ENCODE data around the gene MTPN. TPM values are rescaled to one million over a fixed set of nuclear protein-coding genes. Genes with fewer than 3 reads are reported as not detected.

Gene MTPN
- total and polyA plus RNA-seq, 12 donors = 16.7 to 116 (median 86.9) TPM

DNA sequence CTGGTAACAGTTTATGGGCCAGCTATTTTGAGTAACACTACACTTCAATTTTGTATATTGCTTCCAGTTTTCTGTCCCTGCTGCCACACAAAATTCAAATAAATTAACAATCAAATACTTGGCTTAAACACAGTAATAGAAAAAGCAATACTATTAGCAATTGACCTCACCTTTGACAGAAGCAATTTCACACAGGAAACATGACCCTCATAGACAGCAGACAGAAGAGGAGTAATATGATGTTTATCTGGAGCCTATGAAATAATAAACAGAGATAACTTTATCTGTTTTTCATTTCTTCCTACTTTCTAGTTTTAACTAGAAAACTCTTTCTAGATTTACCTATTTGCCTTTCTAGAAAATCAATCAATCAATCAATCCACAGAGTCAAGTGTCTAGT lies 26.7 kb downstream of the MTPN start:
- Histone ChIP-seq H3K27ac (no peak overlapping the region), H3K9me3 (replicated peaks in 1 of 3) (no peaks in the 10 kb centered on the region), H3K4me1 (replicated peaks in 1 of 2) (no peaks in the 10 kb centered on the region), H3K4me3 (no peak overlapping the region), H3K27me3 (no peaks in the 10 kb centered on the region), H3K36me3 (replicated peaks in 1 of 2) (peaks cover 7 to 19% of the 10 kb centered on the region in 2 donors)
- TF ChIP-seq, protein P1, sequence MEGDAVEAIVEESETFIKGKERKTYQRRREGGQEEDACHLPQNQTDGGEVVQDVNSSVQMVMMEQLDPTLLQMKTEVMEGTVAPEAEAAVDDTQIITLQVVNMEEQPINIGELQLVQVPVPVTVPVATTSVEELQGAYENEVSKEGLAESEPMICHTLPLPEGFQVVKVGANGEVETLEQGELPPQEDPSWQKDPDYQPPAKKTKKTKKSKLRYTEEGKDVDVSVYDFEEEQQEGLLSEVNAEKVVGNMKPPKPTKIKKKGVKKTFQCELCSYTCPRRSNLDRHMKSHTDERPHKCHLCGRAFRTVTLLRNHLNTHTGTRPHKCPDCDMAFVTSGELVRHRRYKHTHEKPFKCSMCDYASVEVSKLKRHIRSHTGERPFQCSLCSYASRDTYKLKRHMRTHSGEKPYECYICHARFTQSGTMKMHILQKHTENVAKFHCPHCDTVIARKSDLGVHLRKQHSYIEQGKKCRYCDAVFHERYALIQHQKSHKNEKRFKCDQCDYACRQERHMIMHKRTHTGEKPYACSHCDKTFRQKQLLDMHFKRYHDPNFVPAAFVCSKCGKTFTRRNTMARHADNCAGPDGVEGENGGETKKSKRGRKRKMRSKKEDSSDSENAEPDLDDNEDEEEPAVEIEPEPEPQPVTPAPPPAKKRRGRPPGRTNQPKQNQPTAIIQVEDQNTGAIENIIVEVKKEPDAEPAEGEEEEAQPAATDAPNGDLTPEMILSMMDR (IDR thresholded peaks at IDR 0.05) = no peak
- no peak for TF ChIP-seq POLR2A (IDR thresholded peaks at IDR 0.05)
- no peak for DNase-seq
- intact Hi-C loops (cut with DNase I) = no loop called here

DNA sequence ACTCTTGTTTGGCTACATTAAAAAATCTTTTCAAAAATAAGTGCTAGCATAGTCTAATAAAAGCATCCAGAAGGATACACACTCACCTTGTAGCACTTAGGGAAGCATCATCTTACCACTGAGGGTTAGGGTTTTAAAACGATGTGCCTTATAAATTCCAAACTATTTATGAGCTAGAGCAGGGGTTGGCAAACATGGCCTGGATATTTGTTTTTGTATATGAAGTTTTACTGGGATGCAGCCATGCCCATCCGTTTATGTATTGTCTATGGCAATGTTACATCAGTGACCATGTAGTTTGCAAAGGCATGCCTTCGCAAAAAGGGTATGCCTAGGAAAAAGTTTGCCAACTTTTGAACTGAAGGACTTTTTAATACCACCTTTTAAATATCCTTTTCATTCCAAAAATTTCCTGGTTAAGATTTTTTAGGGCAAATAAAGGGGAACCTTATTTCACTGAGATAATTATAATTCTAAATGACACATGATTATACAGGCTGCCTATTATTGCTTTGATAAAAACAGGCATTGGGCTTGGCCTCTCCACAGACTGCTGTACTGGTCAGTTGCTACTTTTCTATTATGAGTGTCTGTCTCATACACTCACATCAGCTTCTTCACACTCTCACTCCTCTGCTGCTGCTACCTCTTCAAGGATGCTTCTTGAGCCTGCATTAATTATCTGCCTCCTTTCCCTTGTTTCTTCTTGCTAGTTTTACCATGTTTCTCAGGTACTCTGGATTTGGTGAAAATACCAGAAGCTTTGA lies 30.7 kb downstream of the MTPN start:
- 86 to 92% (median 90%) methylated on average over 3 of the region's 3 CpGs for WGBS, 4 donors
- TF ChIP-seq, protein P1 (IDR thresholded peaks at IDR 0.05) = no peak
- TF ChIP-seq POLR2A (IDR thresholded peaks at IDR 0.05) = no peak
- no peaks in the 10 kb centered on the region for H3K4me1 ChIP-seq (replicated peaks in 1 of 2)
- no peak overlapping the region for H3K4me3 ChIP-seq
- peaks cover 7 to 19% of the 10 kb centered on the region in 2 donors for H3K36me3 ChIP-seq (replicated peaks in 1 of 2)
- no peak for DNase-seq
- no peaks in the 10 kb centered on the region for H3K27me3 ChIP-seq
- H3K9me3 ChIP-seq (replicated peaks in 1 of 3) = no peaks in the 10 kb centered on the region
- intact Hi-C loops (cut with DNase I) = no loop called here
- no peak overlapping the region for H3K27ac ChIP-seq

DNA sequence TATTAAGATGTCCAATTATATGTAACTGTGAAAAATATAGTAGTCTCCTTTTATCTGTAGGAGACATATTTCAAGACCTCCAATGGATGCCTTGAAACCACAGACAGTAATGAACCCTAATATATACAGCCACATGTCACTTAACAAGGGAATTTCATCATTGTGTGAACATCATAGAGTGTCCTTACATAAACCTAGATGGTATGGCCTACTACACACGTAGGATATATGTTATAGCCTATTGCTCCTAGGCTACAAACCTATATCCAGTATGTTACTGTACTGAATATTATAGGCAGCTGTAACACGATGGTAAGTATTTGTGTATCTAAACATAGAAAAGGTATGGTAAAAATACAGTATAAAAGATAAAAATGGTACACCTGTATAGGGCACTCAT lies 32.4 kb downstream of the MTPN start:
- DNase-seq = no peak
- Histone ChIP-seq H3K4me3 (no peak overlapping the region), H3K27ac (no peak overlapping the region), H3K36me3 (replicated peaks in 1 of 2) (peaks cover 6 to 7% of the 10 kb centered on the region in 2 donors), H3K4me1 (replicated peaks in 1 of 2) (no peaks in the 10 kb centered on the region), H3K27me3 (no peaks in the 10 kb centered on the region), H3K9me3 (replicated peaks in 1 of 3) (no peaks in the 10 kb centered on the region)
- WGBS, 4 donors = 94 to 97% (median 96%) methylated on average over 2 of the region's 2 CpGs
- TF ChIP-seq, protein P1 (IDR thresholded peaks at IDR 0.05) = no peak
- no peak for TF ChIP-seq POLR2A (IDR thresholded peaks at IDR 0.05)
- intact Hi-C loops (cut with DNase I) = no loop called here

DNA sequence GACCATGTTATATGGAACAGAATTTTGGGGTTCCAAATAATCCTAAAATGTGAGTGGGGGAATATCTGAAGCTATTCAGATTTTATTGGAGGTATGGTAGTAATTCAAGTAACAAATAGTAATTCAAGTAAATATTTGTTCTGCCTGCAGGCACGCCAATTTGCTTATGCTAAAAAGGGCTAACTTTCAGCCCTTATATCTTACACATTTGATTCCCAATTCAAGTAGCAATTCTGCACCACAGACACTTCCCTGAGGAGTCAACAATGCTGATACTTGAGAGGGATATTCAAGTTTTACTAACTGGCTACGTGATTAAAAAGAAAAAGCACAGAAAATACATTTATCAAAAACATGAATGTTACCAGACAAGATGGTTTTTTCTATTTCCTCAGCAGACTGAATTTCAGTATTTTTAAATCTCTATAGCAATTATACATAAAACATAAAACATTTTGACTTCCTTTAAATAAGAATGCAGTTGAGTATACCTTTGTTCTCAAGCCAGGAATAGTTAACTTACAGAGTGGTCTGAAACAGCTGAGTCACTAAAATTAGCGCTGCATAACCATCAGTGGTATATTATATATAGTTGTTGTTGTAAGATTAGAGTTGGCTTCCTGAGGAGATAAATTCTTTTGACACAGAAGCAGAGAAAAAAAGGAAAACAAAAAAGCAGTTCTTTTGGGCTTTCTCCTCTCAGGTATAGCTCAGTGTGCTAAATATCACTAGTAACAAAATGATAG lies 33.9 kb downstream of the MTPN start:
- Histone ChIP-seq H3K9me3 (replicated peaks in 1 of 3) (no peaks in the 10 kb centered on the region), H3K4me3 (no peak overlapping the region), H3K36me3 (replicated peaks in 1 of 2) (no peaks in the 10 kb centered on the region), H3K27ac (no peak overlapping the region), H3K27me3 (no peaks in the 10 kb centered on the region), H3K4me1 (replicated peaks in 1 of 2) (no peaks in the 10 kb centered on the region)
- TF ChIP-seq, protein P1 (IDR thresholded peaks at IDR 0.05) = no peak
- no peak for DNase-seq
- intact Hi-C loops (cut with DNase I) = no loop called here
- WGBS, 4 donors = 72 to 78% (median 76%) methylated on average over 3 of the region's 3 CpGs
